Measurements from ENCODE around the gene TIMM8B. TPM values are rescaled to one million over a fixed set of nuclear protein-coding genes. Genes with fewer than 3 reads are reported as not detected.
A peak's percentile ranks its signal among the peaks of the same experiment; 100 is the strongest.
"Not testable (repeated sequence)": the region's sequence is repeated elsewhere in the genome, so short reads cannot be mapped to it uniquely, and the experiment has no call there.

Gene TIMM8B
- polyA plus RNA-seq (ENCODE audit: insufficient read length in 3 of 3), result 10 to 100 TPM; 73.5 to 88.0 (median 83.7) TPM

- peak; percentile 94 to 98 (median 97) for DNase-seq (ENCODE audit: low read depth in 3 of 3, low spot score in 2 of 3)
Observed at GRCh38 chr11:112086422-112087191, at the start of gene TIMM8B, which contains the start of gene SDHD. Gene TIMM8B (minus strand): TSS chr11:112086756. CDS start chr11:112086723, 33 bp downstream. Gene SDHD (plus strand): TSS chr11:112086873. CDS start chr11:112086908, 35 bp downstream.

- DNase-seq (ENCODE audit: low read depth in 3 of 3, low spot score in 2 of 3), result no peak
Observed at GRCh38 chr11:112134473-112134872, 47.9 kb upstream of the TIMM8B start.

- no peak for DNase-seq (ENCODE audit: low read depth in 3 of 3, low spot score in 2 of 3)
Observed at GRCh38 chr11:112132737-112133136, 46.2 kb upstream of the TIMM8B start.

GRCh38 chr11:112129656-112130055 lies 43.1 kb upstream of the TIMM8B start:
- no peak for DNase-seq (ENCODE audit: low read depth in 3 of 3, low spot score in 2 of 3)

GRCh38 chr11:112128483-112129121 lies 42.0 kb upstream of the TIMM8B start:
- no peak for DNase-seq (ENCODE audit: low read depth in 3 of 3, low spot score in 2 of 3)

- DNase-seq (ENCODE audit: low read depth in 3 of 3, low spot score in 2 of 3), result no peak
Observed at GRCh38 chr11:112127056-112127455, 40.5 kb upstream of the TIMM8B start.

- DNase-seq (ENCODE audit: low read depth in 3 of 3, low spot score in 2 of 3), result no peak
Observed at GRCh38 chr11:112123129-112123528, 36.6 kb upstream of the TIMM8B start.

GRCh38 chr11:112121981-112122615 lies 35.5 kb upstream of the TIMM8B start:
- no peak for DNase-seq (ENCODE audit: low read depth in 3 of 3, low spot score in 2 of 3)

GRCh38 chr11:112118176-112118575 lies 31.6 kb upstream of the TIMM8B start:
- DNase-seq (ENCODE audit: low read depth in 3 of 3, low spot score in 2 of 3), result no peak

GRCh38 chr11:112115386-112115785 lies 28.8 kb upstream of the TIMM8B start:
- no peak for DNase-seq (ENCODE audit: low read depth in 3 of 3, low spot score in 2 of 3)

GRCh38 chr11:112114460-112114859 lies 27.9 kb upstream of the TIMM8B start:
- DNase-seq (ENCODE audit: low read depth in 3 of 3, low spot score in 2 of 3), result no peak

- DNase-seq (ENCODE audit: low read depth in 3 of 3, low spot score in 2 of 3), result peak in 1 of 3 donors; percentile 29
Observed at GRCh38 chr11:112113539-112114457, 27.2 kb upstream of the TIMM8B start.

GRCh38 chr11:112106070-112106469 lies 19.5 kb upstream of the TIMM8B start:
- no peak for DNase-seq (ENCODE audit: low read depth in 3 of 3, low spot score in 2 of 3)

- DNase-seq (ENCODE audit: low read depth in 3 of 3, low spot score in 2 of 3), result no peak
Observed at GRCh38 chr11:112103446-112103845, 16.9 kb upstream of the TIMM8B start.

GRCh38 chr11:112100462-112100861 lies 13.9 kb upstream of the TIMM8B start:
- DNase-seq (ENCODE audit: low read depth in 3 of 3, low spot score in 2 of 3), result no peak

GRCh38 chr11:112097734-112098528 lies 11.4 kb upstream of the TIMM8B start:
- no peak for DNase-seq (ENCODE audit: low read depth in 3 of 3, low spot score in 2 of 3)

- no peak for DNase-seq (ENCODE audit: low read depth in 3 of 3, low spot score in 2 of 3)
Observed at GRCh38 chr11:112096194-112096593, 9.6 kb upstream of the TIMM8B start.

GRCh38 chr11:112095302-112095701 lies 8.7 kb upstream of the TIMM8B start:
- not testable (repeated sequence) for DNase-seq (ENCODE audit: low read depth in 3 of 3, low spot score in 2 of 3)

- DNase-seq (ENCODE audit: low read depth in 3 of 3, low spot score in 2 of 3), result no peak
Observed at GRCh38 chr11:112087212-112087611, 656 bp upstream of the TIMM8B start.

All from right renal cortex interstitium (tissue), 3 donors.